Body of pancreas (tissue), 4 donors: ENCODE measurements around the gene TBC1D9. TPM values are rescaled to one million over a fixed set of nuclear protein-coding genes. Genes with fewer than 3 reads are reported as not detected.

Source experiments
- ATAC-seq: fragments of 150-250 bp; one replicate; pipeline ENCODE4 v1.9.1; 2016
- DNase-seq, 4 donors: peaks; one replicate each; pipeline ENCODE4 v3.0.0-alpha.2; 2019
- H3K27ac ChIP-seq, 4 donors: fragments of 200-600 bp; sonication (generic); 1 replicate in 3 of 4; 2 replicates in 1 of 4; pipeline versions ENCODE4 v1.5.1 to v1.6.1; 2016 to 2019; ENCODE audit warnings: mild to moderate bottlenecking in 1 of 4, mixed read lengths in 1 of 4, moderate library complexity in 1 of 4
- H3K27me3 ChIP-seq, 2 donors: fragments of 200-600 bp; sonication (generic); one replicate each; pipeline ENCODE4 v1.6.0; 2016; ENCODE audit warnings: mild to moderate bottlenecking in 1 of 2
- H3K36me3 ChIP-seq, 2 donors: fragments of 200-600 bp; sonication (generic); replicated peaks in 1 of 2; 2 replicates each; pipeline ENCODE4 v1.5.1; 2016; ENCODE audit warnings: low read depth in 2 of 2; ENCODE audit not compliant: insufficient read depth in 1 of 2
- H3K4me1 ChIP-seq: fragments of 200-600 bp; sonication (generic); one replicate; pipeline ENCODE4 v1.6.0; 2016
- H3K4me3 ChIP-seq, 2 donors: fragments of 200-600 bp; sonication (generic); 1 replicate in 1 of 2; 2 replicates in 1 of 2; pipeline ENCODE4 v1.5.1; 2016 to 2019
- H3K9me3 ChIP-seq, 3 donors: fragments of 200-600 bp; sonication (generic); 1 replicate in 2 of 3; 2 replicates in 1 of 3; pipeline ENCODE4 v1.5.1; 2016
- CTCF ChIP-seq, 7 experiments: fragments of 450-650 bp in 4 of 7; fragments of 200-600 bp in 3 of 7; sonication (generic) in 3 of 7; IDR thresholded peaks; one replicate each; pipeline ENCODE4 v1.5.1; 2016 to 2019; ENCODE audit warnings: antibody characterized with exemption in 7 of 7
- POLR2A ChIP-seq, 3 donors: fragments of 450-650 bp; IDR thresholded peaks; one replicate each; pipeline ENCODE4 v1.6.1; 2016; ENCODE audit warnings: antibody characterized with exemption in 3 of 3, mild to moderate bottlenecking in 2 of 3
- WGBS, 2 donors: methylation state at CpG; one replicate each; pipeline ENCODE4 v1.1.5; 2017; 5-methylcytosine and 5-hydroxymethylcytosine counted together
- intact Hi-C: fragments of 100-400 bp; cut with DNase I; formaldehyde crosslinking; loops from one replicate; pipeline ENCODE4 v1.15.1; 2023
- total RNA-seq, 2 donors: library from RNA; depleted of rRNA; stranded (reverse); fragments of >200 nt; gene quantifications; one replicate each; pipeline ENCODE4 v1.1.0, GENCODE V29; 2016

Gene TBC1D9
- total RNA-seq, 2 donors from 2014 or later: 11.2 to 13.5 TPM

- Histone ChIP-seq H3K4me3 (no peak overlapping the region), H3K4me1 (no peaks in the 10 kb centered on the region), H3K27me3 (no peaks in the 10 kb centered on the region), H3K27ac (no peak overlapping the region), H3K36me3 (peaks cover 0 to 9% of the 10 kb centered on the region in 2 donors), H3K9me3 (no peaks in the 10 kb centered on the region)
- 87 to 100% methylated on average over 1 of the region's 1 CpG for WGBS, 2 donors
- DNase-seq (no peak), ATAC-seq (no peak)
- intact Hi-C loops: no loop called here
- TF ChIP-seq POLR2A (IDR thresholded peaks at IDR 0.05): no peak
- TF ChIP-seq CTCF (IDR thresholded peaks at IDR 0.05): no peak
These were observed 101.7 kb downstream of the TBC1D9 start for GRCh38 chr4:140654495-140654814.

GRCh38 chr4:140653718-140654494 is 102.3 kb downstream of the TBC1D9 start:
- TF ChIP-seq CTCF (IDR thresholded peaks at IDR 0.05) (no peak), POLR2A (IDR thresholded peaks at IDR 0.05) (no peak)
- no peak for DNase-seq
- peak; percentile 35 for ATAC-seq
- intact Hi-C loops: no loop called here
- no peak overlapping the region for H3K4me3 ChIP-seq
- no peak overlapping the region for H3K27ac ChIP-seq
- H3K9me3 ChIP-seq: no peaks in the 10 kb centered on the region
- H3K27me3 ChIP-seq: no peaks in the 10 kb centered on the region
- peaks cover 0 to 8% of the 10 kb centered on the region in 2 donors for H3K36me3 ChIP-seq
- H3K4me1 ChIP-seq: no peaks in the 10 kb centered on the region
- 69 to 73% methylated on average over 8 of the region's 8 CpGs for WGBS, 2 donors

GRCh38 chr4:140652601-140653000 is 103.6 kb downstream of the TBC1D9 start:
- Histone ChIP-seq H3K27ac (no peak overlapping the region), H3K4me3 (no peak overlapping the region), H3K36me3 (peaks cover 0 to 8% of the 10 kb centered on the region in 2 donors), H3K9me3 (no peaks in the 10 kb centered on the region), H3K4me1 (no peaks in the 10 kb centered on the region), H3K27me3 (no peaks in the 10 kb centered on the region)
- no peak for TF ChIP-seq POLR2A (IDR thresholded peaks at IDR 0.05)
- no peak for TF ChIP-seq CTCF (IDR thresholded peaks at IDR 0.05)
- intact Hi-C loops: no loop called here
- DNase-seq: no peak
- ATAC-seq: no peak
- WGBS, 2 donors: 72 to 83% methylated on average over 2 of the region's 2 CpGs

GRCh38 chr4:140648716-140649308 is 107.4 kb downstream of the TBC1D9 start:
- ATAC-seq: no peak
- intact Hi-C loops: no loop called here
- no peak overlapping the region for H3K27ac ChIP-seq
- H3K4me1 ChIP-seq: no peaks in the 10 kb centered on the region
- H3K9me3 ChIP-seq: no peaks in the 10 kb centered on the region
- 90 to 98% methylated on average over 2 of the region's 2 CpGs for WGBS, 2 donors
- TF ChIP-seq POLR2A (IDR thresholded peaks at IDR 0.05): no peak
- TF ChIP-seq CTCF (IDR thresholded peaks at IDR 0.05): no peak
- H3K36me3 ChIP-seq: no peaks in the 10 kb centered on the region
- no peaks in the 10 kb centered on the region for H3K27me3 ChIP-seq
- DNase-seq: no peak
- no peak overlapping the region for H3K4me3 ChIP-seq
